NCI-H2107 (cell line): ENCODE measurements around the gene MACO1.

ENCODE experiments used
- DNase-seq: peaks from one replicate; lab custom pipeline; 2025; lab: John Stamatoyannopoulos, UW

Gene MACO1

DNA sequence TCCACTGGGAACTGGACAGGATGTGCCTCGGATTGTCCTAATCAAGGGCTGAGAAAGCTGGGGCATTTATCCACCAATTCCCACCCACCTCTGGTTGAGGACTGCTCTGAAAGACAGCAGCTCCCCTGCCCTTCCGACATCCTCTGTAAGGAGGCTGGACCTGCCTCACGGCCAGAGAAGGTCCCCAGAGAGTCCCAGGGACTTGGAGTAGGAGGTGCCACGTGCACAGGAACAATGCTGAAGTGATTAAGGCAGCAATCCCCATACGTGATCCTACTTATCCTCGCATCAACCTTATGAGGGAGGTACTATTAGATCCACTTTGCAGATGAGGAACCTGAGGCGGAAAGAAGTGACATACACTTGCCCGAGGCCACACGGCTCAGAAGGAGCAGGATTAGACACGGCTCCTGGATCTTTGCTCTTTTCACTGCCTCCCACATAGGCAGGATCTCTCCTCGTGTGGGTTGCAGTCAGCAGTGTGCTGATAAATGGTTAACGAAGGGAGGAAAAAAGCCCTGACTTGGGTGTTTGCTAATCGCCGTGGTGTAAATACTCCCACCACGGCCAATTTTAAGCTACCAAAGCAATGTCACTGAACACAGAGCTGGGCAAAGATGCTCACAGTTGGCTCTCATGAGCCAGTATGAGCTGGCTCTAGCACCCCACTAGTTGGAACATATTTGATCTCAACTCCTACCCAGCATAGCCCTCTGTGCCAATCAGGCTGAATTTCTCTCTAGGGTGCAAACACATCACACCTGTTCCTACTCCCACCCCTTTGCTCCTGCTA lies 94.1 kb downstream of the MACO1 start:
- DNase-seq, result no peak

DNA sequence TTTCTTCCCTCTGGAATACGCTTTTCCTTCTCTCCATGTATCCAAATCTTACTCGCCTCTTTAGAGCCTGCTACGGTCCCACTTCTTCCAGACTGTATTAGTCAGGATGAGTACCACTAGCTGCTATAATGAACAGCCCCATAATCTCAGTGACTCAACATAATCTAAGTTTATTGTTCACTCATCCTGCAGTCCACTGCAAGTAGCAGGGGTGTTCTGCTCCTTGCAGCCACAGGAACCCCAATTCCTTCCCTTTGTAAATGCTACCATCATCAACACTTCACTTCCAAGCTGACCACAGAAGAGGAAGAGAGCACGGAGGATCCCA lies 94.6 kb downstream of the MACO1 start:
- no peak for DNase-seq

DNA sequence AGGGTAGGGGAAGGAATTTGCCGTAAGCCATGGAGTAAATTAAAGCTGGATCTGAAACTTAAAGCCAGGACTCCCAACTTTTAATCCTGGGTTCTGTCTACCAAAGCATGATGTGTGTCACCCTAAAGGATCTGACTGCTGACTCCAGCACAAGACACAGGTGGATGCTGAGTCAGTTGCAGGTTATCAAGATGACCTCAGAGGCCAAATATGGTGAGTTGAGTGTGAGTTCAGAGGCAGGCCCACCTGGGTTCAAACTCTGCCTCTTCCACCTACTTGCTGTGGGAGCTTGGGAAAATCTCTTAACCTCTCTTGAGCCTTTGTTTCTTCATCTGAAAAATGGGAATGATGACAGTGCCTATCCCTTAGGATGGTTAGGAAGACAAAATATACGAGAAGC lies 96.1 kb downstream of the MACO1 start:
- no peak for DNase-seq

DNA sequence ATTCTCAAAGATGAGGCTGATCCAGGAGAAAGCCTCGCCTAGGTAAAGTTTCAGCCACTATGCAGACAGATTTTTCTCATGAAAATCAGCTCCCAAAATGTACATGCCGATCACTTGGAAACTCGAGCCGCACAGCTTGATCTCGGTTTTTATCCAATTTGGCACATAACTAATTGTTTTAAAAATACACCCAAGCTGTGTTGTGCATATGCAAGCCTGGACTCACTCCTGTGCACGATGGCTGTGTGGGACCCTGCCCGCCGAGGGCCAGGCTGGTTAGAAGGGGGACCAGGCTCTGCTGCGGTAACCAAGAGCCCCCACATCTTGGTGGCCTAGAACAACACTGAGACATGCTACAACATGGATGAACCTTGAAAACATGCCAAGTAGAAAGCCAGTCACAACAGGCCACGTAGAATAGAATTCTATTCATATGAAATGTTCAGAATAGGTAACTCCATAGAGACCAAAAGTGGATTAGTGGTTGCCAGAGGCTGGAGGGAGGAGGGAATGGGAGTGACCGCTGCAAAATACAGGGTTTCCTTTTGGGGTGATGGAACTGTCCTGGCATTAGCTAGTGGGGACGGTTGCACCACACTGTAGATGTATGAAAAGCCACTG lies 96.6 kb downstream of the MACO1 start:
- DNase-seq, result no peak

DNA sequence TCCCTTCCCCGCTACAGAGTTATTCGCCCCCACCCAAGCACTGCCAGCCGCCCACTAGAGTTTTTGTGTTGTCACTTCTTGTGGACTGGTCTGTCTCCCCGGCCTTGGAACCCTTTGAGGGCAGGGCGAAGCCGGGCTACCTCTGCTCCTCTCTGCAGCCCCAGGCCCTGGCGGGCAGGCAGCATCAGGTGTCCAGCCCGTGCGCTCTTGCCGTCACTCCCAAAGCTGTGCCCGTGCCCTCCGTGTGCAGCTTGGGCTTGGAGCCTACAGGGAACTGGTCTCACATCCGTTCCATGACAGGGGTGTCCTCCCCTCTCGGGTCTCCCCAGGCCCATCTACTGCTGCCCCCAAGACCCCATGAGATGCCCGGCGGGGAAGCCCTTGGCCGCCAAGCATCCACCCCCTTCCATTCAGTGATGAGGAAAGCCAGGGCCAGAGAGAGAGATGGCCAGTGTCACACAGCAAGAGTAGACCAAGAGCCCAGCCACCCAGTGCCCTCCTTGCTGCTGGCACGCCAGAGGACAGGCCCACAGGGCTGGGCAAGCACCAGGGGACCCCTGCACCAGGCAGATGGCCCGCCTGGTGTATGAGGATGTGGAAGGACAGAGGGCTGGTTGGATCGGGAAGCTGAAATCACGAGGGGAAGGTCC lies 97.4 kb downstream of the MACO1 start:
- no peak for DNase-seq

DNA sequence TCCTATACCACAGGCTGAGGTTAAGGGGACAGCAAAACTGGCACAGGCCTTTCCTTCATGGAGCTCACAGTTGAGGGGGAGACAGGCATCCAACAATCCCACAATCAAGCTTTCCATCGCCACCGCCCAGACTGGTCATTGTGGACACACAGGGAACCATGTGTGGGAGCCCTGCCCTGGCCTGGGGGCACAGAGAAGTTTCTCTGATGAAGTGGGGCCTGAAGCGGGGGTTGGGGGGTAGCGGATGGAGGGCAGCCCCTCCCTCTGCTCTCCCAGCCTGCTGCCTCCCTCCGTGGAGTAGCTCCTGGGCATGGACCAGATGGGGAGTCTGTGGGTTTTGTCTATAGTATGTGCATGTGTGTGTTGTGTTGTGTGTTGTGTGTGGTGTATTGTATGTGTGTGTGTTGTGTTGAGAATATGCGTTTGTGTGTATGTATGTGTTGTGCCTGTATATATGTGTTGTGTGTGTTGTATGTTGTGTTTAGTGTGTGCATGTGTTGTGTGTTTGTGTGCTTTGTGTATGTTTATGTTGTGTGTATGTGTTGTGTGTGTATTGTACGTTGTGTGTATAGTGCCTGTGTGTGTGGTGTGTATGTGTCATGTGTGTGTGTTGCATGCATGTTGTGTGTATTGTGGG lies 98.3 kb downstream of the MACO1 start:
- DNase-seq, result no peak

DNA sequence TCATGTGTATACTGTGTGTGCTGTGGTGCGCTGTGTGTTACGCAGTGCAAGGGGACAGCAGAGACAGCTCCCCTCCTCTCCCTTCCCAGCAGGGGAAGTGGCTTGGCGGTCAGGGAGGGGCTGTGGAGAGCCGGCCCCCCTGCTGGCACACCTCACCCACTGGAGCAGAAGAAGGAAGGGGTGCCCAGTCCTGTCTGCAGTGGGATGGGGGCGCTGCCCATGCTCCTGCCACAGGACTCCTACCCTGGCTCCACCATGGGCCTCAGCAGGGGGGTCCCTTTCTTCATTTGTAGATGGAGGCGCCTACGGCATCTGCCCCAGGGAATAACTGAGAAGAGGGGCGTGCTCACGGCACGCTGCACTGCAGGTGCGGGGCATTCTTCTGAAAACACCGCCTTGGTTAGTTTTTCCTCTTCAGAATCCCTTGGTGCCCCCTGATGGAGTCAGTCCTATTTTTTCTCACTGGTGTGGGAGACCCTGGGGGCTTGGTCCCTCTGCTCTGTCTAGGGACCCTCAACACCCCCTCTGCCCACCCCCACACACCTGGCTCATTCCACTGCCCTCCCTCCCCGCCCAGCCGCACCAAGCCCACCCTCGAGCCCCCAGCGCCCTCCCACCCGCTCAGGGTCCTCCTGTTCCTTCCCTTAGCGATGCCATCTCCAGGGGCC lies 99.0 kb downstream of the MACO1 start:
- DNase-seq, result no peak

DNA sequence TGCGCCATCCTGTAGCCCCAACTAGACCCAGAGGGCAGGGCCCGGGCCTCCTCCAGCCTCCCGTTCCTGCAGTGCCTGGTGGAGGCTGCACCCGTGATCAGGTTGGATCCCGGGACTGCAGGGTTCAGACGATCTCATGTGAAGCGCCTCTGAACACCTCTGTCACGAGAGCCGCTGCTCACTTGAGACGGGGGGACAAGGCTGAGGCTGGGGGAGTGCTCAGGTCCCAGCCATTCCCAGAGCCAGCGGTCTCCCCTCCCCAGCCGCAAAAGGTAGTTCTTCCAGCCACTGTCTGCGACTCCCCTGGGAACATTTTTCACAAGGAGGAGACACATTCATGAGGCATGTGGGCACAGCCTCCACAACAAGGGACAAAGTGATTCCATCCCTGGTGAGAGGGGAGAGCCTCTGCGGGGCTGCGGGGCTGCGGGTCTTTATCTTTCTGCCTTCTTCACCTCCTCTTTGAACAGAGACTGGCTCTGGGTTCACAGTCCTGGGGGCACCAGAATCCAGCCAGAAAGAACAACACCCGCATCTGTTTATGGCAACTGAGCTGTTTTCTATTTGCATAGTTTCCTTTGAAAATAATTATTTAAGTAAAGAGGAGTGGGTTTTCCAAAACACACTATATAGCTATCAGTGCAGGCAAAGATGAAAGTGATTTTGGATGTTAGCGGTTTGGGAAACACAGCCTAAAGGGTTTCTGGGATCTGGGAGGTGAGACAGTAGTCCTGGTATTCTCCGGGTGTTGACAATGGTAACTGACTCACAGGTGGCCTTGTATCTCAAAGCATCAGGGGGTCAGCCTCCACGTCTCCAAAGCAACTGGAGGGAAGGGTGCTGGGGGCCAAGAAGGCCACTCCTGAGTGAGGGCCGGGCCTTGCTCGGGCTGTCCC lies 99.7 kb downstream of the MACO1 start:
- DNase-seq, result no peak

DNA sequence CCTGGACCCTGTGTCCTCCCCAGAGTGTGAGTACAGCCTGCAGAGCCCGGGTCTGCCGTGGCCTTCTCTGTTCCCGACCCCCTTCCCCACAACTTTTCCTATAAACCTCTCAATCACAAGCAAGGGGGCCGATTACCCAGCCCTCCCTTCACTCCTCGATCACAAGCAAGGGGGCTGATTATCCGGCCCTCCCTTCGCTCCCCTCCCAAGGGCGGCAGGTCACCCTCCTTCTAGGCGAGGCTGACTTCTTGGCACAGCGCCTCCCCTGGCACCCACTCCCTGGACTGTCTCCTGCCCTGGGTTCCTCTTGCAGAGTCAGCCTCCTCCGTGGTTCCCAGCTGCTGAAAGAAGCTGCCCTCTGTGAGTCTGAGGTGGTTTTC lies 100.4 kb downstream of the MACO1 start:
- DNase-seq, result no peak

DNA sequence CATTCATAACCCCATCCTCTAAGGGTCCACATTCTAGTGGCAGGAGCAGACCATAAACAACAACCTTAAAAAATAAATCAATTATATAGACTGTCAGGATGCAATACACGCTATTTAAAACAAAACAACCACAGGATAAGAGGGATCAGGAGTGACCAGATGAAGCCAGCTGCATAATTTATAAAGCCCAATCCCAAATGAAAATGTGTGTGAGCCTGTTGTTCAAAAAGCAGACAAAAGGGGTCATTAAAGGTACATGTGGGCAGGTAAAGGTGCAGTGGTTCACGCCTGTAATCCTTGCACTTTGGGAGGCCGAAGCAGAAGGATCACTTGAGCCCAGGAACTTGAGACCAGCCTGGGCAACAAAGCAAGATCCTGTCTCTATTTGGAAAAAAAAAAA lies 102.3 kb downstream of the MACO1 start:
- DNase-seq, result no peak

DNA sequence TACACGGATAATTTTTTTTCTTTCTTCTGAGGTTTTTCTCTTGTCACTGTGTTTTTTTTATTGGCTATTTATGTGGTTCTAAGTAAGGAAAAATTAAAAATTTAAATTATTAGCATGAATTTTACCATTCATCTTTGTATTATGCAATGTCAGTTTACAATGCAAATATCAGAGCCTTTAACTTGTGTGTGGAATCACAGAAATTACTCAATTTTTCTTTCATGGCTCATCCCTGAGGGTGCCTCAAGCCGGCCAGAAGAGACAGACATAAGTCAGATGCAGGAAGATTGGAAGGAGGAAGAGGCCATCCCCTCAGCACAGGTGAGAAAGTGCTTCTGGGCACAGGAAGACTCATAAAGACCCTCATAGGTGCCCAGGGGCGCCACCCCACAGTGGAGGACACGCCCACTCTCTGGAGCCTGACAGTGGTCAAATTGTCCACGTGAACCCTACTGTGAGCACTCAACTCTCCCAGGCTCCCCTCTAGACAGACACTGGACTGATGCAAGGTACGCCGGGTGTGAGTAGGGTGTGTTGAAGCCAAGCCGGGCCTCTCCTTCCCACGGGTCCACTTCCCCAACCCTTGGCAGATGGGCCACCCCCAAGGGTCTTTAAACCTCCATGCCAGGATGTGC lies 103.2 kb downstream of the MACO1 start:
- no peak for DNase-seq

DNA sequence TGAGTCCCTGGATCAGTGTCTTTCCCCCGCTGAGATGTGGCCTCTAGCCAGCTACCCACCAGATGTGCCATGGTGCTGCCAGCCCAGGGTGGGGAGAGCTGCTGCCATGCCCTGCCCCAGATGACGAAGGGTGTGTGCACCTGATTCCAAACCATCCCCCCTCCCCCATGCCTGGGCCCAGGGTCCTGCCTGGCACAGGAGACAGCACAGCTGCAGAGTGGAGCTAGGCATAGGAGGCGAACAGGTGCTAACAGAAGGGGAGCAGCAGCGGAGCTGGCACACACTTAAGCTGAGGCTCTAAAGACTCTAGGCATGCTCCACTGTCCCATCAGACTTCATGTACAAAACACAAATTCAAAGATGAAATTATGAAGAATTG lies 103.7 kb downstream of the MACO1 start:
- no peak for DNase-seq

DNA sequence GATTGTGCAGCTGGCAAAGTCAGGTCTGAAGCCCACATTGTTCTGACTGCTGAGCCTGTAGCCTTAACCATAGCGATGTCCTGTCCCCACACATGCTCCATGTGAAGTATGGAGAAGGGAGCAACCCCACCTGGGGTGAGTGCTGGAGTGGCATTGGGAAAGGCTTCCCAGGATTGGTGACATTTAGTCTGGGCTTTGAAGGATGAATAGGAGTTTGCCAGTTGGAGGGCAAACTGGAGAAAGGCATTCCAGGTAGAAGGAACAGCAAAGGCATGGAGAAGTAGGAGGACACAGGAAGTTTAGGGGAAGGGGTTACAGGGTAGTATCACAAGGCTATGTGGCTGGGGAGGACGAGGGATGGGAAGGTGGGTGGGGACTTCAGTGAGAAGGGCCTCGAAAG lies 105.4 kb downstream of the MACO1 start:
- DNase-seq, result no peak

DNA sequence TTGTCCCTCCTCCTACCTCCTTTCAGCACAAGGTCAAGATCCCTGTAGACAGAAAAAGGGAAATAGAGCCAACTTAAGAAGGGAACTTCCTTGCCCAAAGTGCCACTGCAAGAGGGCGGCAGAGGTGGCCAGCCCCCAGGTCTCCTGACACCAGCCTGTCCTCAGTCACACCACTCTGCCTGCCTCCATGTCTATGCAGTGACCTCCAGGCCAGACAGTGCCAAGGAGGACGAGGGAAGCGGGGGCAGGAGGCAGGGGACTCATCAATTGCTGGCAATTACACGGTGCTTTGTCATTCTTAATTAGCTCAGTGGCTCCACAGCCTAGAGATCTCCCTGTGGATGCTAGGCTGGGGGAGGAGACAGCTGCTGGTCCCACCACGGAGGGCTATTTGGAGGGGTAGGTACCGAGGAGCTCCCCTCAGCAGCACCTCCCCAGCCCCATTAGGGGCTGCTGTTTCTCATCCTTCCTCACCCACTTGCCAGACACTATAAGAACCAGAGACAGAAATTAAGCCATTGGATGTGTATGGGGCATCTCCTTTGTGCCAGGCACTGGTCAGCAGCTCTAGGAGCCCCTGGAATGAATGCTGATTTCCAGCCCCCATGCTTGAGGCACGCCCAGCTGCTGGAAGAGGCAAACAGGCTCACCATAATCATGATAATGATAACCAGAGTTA lies 106.6 kb downstream of the MACO1 start:
- no peak for DNase-seq

DNA sequence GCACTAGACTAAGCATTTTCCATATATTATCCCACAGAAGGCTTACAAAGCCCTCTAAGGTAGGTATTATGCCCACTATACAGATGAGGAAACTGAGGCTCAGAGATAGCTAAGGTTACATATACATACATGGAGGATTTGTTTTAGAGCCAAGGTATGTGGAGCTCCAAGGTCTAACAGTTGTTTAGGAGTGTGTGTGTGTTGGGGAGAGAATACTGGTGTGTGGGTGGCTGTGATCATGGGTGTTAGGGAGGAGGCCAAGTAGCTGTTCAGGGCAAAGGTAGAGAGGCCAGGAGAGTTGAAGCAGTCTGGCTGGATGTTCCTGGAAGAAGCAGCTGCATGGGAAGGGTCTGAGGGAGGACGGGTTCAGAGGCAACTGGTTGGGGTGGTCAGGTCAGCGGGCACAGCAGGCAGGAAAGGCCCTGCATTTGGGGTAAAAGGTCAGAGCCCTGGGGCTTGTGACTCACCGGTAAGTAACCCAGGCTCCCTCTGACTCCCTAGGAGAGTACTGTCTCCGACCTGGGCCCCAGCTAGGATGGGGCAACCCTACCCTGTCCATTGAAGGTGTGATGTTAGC lies 107.6 kb downstream of the MACO1 start:
- no peak for DNase-seq

DNA sequence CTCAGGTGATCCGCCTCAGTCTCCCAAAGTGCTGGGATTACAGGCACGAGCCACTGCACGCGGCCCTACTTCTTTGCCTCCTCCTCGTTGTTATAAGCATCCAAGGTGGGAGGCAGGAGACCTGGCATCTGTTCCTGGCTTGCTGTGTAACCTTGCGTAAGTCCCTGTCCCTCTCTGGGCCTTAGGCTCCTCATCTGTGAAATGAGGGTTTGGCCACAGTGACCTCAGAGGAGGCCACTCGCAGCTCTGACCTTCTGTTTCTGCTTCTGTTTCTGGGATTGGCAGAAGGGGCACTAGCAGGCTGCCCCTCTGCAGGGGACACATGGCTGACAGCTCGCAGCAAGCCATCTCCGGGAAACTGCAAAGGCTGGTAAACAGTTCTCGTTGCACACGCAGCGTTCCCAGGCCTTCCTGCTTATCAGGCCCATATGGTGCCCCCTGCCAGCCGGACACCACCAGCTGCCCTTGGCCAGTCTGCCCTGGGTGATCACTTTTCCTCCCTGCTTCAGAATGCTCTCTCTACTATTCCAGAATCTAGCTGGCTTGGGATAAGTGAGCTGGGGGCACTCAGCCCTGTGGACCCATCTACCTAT lies 110.1 kb downstream of the MACO1 start:
- no peak for DNase-seq

DNA sequence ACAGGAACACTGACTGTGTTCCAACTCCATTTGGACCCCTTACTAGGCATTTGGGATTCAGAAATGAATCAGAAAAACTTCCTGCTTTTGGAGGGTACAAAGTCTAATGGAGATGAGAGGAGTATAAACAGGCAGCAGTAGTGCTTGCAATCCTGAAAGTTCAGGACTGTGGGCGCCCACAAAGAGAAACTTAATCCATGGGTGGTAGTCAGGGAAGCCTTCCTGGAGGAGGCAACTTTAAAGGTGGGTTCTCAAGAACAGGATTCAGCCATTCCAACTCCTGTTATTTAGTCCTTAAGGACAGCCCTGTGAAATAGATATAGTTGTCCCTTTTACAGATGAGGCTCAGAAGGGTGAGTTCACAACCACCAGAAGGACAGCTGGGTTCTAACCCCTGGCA lies 110.7 kb downstream of the MACO1 start:
- no peak for DNase-seq

DNA sequence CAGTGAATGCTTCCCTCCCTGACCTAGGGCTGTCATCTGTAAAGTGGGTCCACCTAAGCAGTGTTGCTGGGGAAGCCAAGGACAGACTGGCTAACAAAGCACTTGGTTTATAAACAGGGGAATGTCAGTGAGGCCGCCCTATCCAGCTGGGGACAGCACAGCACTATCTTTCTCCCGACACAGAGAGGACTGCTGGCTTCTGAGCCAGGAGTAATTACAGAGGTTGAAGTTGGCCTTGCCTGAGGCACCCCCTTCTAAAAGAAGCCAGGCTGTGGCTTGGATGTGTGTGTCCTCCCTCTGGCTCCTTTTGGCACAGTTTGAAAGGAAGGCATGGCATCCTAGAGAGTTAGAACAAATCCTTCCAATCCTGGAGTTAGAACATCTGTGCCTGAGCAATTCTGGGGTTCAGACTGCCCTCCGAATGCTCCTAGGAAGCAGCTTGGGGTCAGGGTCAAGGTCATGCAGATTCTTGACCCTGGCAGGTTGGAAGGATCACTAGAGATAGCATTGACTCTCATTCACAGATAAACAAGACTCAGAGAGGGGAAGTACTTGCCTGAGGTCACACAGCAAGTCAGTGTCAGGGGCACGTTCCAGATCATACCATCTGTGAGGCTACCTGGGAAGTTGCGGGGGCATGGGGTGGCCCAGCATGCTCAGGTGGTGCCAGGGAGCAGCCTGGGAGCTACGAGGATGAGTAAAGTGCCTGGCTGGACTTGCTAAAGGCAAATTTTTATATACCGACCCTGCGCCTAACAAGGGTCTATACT lies 111.4 kb downstream of the MACO1 start:
- no peak for DNase-seq

DNA sequence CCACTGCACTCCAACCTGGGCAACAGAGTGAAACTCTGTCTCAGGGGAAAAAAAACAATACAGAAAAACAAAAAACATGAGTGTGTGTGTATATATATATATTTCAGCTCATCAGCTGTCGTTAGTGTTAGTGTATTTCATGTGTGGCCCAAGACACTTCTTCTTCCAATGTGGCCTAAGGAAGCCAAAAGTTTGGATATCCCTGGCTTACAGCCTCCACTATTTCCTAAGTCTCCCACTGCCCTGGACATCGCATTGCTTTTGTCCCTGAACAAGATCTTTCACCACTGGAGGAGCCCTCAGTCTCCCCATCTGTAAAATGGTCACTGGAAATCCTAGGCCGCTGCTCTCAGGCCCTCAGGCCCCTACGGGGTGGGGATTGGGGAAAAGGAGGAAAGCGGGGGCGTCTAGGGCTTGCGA lies 112.3 kb downstream of the MACO1 start:
- no peak for DNase-seq
